ENCODE data around the gene S100B.
A peak's percentile ranks its signal among the peaks of the same experiment; 100 is the strongest.

Gene S100B

DNA sequence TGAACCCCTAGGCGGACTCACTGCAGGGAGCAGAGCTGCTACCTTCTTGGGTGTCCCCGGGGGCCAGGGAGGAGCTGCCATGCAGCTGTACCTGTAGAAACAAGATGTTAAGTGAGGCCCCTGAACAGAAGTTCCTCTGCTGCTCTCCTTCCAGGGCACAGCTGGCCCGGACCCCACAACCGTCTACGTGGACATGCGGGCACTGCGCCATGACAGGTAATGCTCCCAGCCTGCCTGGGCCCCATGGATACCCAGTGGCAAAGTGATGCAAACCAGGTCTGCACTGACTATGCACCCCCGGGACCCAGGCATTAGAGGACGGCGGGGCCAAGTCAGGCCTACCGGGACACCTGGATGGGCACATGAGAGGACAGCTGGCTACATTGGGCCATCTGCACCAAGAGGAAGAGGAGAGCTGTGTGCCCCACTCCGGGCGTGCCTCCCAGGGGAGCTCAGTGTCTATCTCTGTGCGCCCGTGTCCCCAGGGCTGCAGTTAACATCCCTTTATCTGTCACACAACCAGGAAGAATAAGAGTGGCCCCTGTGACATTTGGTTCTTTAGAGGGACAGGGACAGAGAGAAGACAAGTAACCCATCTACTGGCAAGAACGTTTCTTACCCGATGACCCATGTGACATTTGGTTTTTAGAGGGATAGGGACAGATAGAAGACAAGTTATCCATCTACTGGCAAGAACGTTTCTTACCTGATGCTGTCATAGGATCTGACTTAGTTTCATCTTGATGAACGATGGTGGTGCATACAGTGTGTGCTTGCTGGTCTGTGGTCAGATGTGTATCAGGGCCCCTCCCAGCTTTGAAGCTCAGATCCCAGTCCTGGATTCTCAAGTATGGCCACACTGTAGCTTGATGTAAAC, 44.1 kb downstream of the S100B start:
- no peak for DNase-seq (ENCODE audit: low read depth)

DNA sequence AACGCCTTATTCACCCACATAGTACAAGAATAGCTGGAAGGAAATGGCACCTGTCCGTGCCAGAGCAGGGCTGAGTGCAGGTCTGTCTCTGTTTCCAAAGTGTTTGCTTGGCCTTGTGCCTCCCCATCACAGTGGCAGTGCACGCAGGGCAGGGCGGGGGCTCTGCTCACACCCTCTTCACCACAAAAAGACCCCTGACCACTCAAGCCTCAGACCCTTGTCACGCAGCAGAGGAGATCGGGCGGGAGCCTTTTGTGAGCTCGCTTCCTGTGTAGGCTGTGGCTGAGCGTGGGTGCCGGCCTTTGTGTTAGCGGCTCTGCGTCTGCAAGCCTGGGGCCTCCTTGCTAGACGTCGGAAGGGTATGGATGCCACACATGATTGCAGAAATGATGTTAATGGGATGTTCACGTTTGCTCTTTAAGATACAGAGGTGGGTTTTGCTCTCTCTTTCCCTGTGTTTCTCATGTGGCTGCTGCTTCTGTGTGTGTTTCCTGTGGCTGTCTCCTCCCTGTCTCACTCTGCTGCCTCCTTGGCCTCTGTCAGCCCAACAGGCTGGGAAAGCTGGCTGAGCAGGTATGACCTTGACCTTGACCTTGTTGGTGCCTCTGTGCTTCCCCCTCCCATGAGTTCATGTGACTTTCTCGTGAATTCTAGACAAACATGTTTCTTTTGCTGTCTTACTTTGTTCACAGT, 45.4 kb downstream of the S100B start:
- peak; percentile 64 for DNase-seq (ENCODE audit: low read depth)

GRCh38 chr21:46557919-46558392, 46.9 kb downstream of the S100B start:
- DNase-seq (ENCODE audit: low read depth), result no peak

- DNase-seq (ENCODE audit: low read depth), result no peak
Measured at GRCh38 chr21:46557469-46557868, 47.4 kb downstream of the S100B start.

DNA sequence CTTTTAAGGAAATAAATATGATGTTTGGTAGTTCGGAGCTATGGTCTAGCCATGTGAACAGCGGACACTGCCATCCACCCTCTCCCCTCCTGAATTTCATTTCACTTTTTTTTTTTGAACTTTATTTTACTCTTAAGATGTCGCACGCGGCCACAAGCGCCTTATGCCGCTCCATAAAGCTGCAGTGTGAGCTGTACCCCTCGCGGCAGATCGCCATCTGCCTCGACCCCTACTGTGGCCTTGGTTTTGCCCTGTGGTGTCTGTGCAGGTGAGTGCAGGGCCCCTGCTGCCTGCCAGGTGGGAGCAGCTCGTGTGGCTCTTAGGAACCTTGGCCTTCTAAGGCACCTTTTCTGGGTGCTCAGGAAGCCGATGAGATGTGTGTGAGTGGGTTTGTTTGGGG, 48.1 kb downstream of the S100B start:
- DNase-seq (ENCODE audit: low read depth), result no peak

DNA sequence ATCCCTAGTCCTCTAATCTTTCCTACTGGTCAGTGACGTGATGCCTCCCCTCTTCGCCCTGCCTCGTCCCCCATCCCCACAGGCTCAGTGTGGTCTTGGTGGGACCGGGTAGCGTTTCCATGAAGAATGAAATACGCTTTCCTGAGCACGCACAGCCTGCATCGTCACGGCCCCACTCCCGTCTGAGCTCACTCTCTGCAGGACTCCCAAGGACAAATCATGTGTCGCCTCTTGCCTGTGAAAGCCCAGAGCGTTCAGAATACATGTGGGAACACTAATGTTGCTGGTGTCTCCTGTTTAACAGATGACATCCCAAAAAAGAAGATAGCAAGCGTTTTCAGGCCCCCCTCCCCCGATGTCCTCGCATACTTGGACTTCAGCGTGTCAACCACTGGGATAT, 49.2 kb downstream of the S100B start:
- no peak for DNase-seq (ENCODE audit: low read depth)

DNA sequence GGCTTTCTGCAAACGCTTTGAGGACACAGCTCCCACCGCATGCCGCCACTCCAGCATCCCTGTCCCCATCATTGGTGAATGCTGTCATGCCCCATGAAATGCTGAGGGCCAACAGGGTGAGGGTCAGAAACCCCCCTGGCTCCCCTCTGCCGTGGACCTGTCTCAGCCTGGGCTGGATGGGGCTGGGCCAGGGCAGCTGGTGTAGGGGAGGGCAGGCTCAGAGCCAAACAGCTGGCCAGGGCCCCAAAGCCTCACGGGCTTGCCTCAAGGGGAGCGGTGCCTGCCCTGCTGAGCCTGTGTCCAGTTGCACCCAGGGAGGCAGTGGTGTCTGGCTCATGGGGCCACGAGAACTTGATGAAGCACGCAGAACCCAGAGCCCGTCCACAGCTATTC, 49.7 kb downstream of the S100B start:
- no peak for DNase-seq (ENCODE audit: low read depth)

GRCh38 chr21:46554431-46555224, 50.3 kb downstream of the S100B start:
- no peak for DNase-seq (ENCODE audit: low read depth)

DNA sequence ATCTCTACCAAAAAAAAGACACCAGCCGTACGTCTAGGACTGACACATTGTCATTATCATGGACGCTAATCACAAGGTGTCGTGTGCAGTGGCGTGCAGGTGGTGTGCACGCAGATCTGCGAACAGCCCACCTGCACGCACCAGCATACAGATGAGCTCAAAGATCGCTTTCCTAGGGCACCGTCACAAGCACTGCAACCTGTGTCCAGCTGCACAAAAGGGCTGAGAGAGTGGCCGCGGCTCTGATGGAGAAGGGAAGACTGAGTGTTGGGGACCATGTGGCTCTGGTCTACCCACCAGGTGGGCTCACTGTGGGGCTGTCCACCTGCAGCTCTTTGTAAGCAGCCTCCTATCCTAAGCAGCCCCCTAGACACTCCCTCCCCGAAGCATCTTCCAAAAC, 50.9 kb downstream of the S100B start:
- no peak for DNase-seq (ENCODE audit: low read depth)

GRCh38 chr21:46552865-46553379, 52.0 kb downstream of the S100B start:
- no peak for DNase-seq (ENCODE audit: low read depth)

GRCh38 chr21:46552274-46552673, 52.6 kb downstream of the S100B start:
- DNase-seq (ENCODE audit: low read depth), result no peak

DNA sequence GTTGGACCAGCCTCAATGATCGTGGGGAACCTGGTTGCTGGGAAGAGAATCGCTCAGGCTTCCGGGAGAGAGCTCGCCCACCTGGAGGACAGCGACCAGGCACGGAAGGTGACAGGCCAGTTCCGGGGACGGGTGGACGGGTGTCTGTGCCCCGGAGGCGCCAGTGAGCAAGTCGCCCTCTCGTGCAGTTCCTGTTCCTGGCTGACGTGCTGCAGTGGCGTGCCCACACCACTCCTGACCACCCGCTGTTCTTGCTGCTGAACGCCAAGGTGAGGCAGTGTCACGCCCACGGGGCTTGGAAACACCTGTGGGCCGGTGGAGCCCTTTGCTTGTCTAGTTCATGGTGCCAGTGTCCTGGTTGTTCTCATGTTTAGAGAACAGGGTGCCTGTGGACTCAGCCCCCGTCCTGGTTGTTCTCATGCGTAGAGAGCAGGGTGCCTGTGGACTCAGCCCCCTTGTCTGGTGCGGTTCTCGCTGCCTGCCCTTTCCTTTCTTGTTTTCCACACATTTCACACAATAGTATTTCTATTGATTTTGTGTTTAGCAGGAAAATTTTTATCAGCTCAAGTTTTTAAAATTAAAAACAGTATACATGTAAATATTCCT, 53.1 kb downstream of the S100B start:
- peak; percentile 42 for DNase-seq (ENCODE audit: low read depth)

DNA sequence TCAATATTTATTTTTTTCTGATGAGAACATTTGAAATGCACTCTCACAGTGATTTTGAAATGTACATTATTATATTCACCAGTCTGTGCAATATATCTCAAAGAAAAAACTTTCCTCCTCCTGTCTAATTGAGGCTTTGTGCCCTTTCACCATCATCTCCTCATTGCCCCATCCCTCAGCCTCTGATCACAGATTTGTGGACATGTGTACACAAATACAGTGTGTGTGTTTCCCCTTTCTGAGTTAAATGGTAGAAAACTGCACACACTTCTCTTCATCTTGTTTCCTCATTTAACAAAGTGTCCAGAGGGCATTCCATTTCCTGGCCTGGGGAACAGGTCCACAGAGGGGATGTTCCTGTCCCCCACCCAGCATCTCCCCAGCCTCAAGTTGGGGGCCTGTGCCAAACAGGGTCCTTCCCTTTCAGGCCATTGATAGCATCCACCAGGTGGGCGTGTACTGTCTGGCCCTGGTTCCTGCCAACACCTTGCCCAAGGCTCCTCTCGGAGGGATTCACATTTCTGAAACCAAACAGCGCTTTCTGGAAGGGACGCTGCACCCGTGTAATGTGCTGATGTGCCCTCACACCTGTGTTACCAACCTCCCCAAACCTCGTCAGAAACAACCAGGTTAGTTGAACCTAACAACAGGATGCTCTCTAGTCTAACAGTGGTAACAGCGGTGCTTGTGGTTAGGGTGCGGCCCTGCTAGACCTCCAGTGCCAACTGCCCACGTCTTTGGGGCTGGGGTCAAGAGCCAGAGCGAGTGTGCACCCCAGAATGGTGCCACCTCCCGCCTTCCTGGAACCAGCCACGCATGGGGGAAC, 54.6 kb downstream of the S100B start:
- DNase-seq (ENCODE audit: low read depth), result no peak

DNA sequence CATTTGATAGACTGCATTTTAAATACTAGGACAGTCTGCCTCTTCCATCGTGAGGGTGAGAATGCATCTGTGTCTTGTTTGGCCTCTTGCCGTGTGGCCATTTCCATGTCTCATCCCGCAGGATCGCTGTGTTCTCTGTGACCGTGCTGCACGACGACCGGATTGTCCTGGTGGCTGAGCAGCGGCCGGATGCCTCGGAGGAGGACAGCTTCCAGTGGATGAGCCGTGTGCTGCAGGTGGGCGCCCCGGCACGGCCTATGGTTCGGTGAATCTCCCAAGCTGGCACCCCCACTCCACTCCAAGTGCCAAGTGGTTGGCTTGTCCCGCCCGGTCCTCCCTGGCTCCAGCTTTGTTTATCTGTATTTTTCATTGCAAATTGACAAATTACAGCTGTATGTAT, 55.2 kb downstream of the S100B start:
- DNase-seq (ENCODE audit: low read depth), result no peak

All from activated T-cell treated with anti-CD3 and anti-CD28 coated beads for 48 hours (primary cell).